GM12878 (cell line): Measurements from ENCODE around the gene PLXNA4. TPM values are rescaled to one million over a fixed set of nuclear protein-coding genes. Genes with fewer than 3 reads are reported as not detected.

ENCODE experiments used
- ATAC-seq: fragments of 200-7000 bp; cut with Tn5 transposase; 3 replicates; pipeline ENCODE4 v1.9.1; 2020; ENCODE audit warnings: mild to moderate bottlenecking, moderate library complexity
- BruUV-seq: library from RNA; stranded (reverse); fragments of 400-500 nt; replicated peaks from 2 replicates; lab custom pipeline; 2021; lab: Mats Ljungman, UMichigan
- CTCF ChIA-PET: fragments of 300-600 bp; sonication (Branson Sonifier 250); formaldehyde crosslinking; extraction: SDS; loops from one replicate; lab custom pipeline; 2021; ENCODE audit warnings: inconsistent platforms; lab: Yijun Ruan, JAX
- POLR2A ChIA-PET: fragments of 350-600 bp; formaldehyde crosslinking; extraction: SDS; loops from one replicate; lab custom pipeline; 2021; ENCODE audit warnings: inconsistent platforms; lab: Charles Lee
- RAD21 ChIA-PET: fragments of 300-600 bp; sonication (Branson Sonifier 250); formaldehyde crosslinking; loops from one replicate; lab custom pipeline; 2023; ENCODE audit warnings: antibody characterized with exemption; ENCODE audit not compliant: unreplicated experiment; lab: Charles Lee
- SMC1A ChIA-PET: fragments of 300-600 bp; sonication (Branson Sonifier 250); formaldehyde crosslinking; loops from one replicate; lab custom pipeline; 2023; ENCODE audit not compliant: unreplicated experiment, uncharacterized antibody; lab: Charles Lee
- DNase-seq: peaks from one replicate; pipeline ENCODE4 v3.0.0-alpha.2; 2011; ENCODE audit warnings: low read depth, low spot score
- FAIRE-seq: peaks from 3 replicates; lab custom pipeline; 2011; peaks lifted over from hg19 to GRCh38; lab: Jason Lieb, UNC
- H2AFZ ChIP-seq: 2 replicates; pipeline ENCODE4 v1.6.0; 2011; ENCODE audit warnings: low read depth, low read length, control low read depth; ENCODE audit not compliant: control insufficient read depth
- H3K27ac ChIP-seq: 2 replicates; pipeline ENCODE4 v1.5.1; 2011; ENCODE audit warnings: control low read depth; ENCODE audit not compliant: control insufficient read depth, insufficient read depth
- H3K27me3 ChIP-seq, 2 experiments: replicated peaks in 1 of 2; 2 replicates each; pipeline versions ENCODE4 v1.6.0 to v1.6.1; 2011; ENCODE audit warnings: low read length in 1 of 2; ENCODE audit not compliant: control insufficient read depth in 2 of 2, insufficient read depth in 2 of 2
- H3K36me3 ChIP-seq, 2 experiments: 2 replicates each; pipeline ENCODE4 v1.5.1; 2011; ENCODE audit warnings: low read length in 1 of 2; ENCODE audit not compliant: control insufficient read depth in 2 of 2, insufficient read depth in 2 of 2
- H3K4me1 ChIP-seq: 2 replicates; pipeline ENCODE4 v1.6.1; 2011; ENCODE audit warnings: mild to moderate bottlenecking, low read length, moderate library complexity, mixed read lengths; ENCODE audit not compliant: control insufficient read depth, insufficient read depth
- H3K4me2 ChIP-seq: 2 replicates; pipeline ENCODE4 v1.6.0; 2011; ENCODE audit warnings: control low read depth; ENCODE audit not compliant: control insufficient read depth, insufficient read depth
- H3K4me3 ChIP-seq: fragments of 200-600 bp; sonication (generic); 2 replicates; pipeline ENCODE4 v1.5.1; 2016
- H3K79me2 ChIP-seq: 2 replicates; pipeline ENCODE4 v1.6.0; 2011; ENCODE audit warnings: low read length; ENCODE audit not compliant: control insufficient read depth, insufficient read depth
- H3K9ac ChIP-seq: 2 replicates; pipeline ENCODE4 v1.8.0; 2011; ENCODE audit warnings: low read length, control low read depth, mixed read lengths; ENCODE audit not compliant: control insufficient read depth, insufficient read depth
- H3K9me3 ChIP-seq: replicated peaks from 3 replicates; pipeline ENCODE4 v1.5.1; 2011; ENCODE audit warnings: mild to moderate bottlenecking, low read length; ENCODE audit not compliant: control insufficient read depth, insufficient read depth
- H4K20me1 ChIP-seq: 2 replicates; pipeline ENCODE4 v1.6.0; 2011; ENCODE audit not compliant: control insufficient read depth, insufficient read depth
- CHD2 ChIP-seq: IDR thresholded peaks from 2 replicates; pipeline ENCODE4 v1.6.1; 2011; ENCODE audit warnings: low read depth, low read length, improper control_type of control experiment, borderline replicate concordance
- NFYB ChIP-seq: IDR thresholded peaks from 2 replicates; pipeline ENCODE4 v1.6.1; 2011; ENCODE audit warnings: low read depth, mild to moderate bottlenecking, low read length, improper control_type of control experiment, moderate library complexity; ENCODE audit not compliant: insufficient read depth
- RCOR1 ChIP-seq: conservative IDR thresholded peaks from 2 replicates; pipeline ENCODE4 v1.6.1; 2012; ENCODE audit warnings: low read depth, low read length, improper control_type of control experiment
- REST ChIP-seq: IDR thresholded peaks from 2 replicates; pipeline ENCODE4 v1.6.1; 2012; ENCODE audit warnings: mild to moderate bottlenecking, low read depth, low read length
- ZBED1 ChIP-seq: IDR thresholded peaks from 2 replicates; pipeline ENCODE4 v1.6.1; 2016; ENCODE audit warnings: borderline replicate concordance
- WGBS: methylation state at CpG from one replicate; pipeline ENCODE4 v1.1.6; 2016; ENCODE audit warnings: low lambda C conversion rate; ENCODE audit not compliant: insufficient replicate concordance, insufficient coverage; ENCODE audit errors: missing lambda C conversion rate; 5-methylcytosine and 5-hydroxymethylcytosine counted together
- in situ Hi-C: fragments of 300-500 bp; cut with MboI; formaldehyde crosslinking; loops from 9 replicates; pipeline ENCODE4 v1.14.3; 2018; ENCODE audit warnings: mixed read lengths
- intact Hi-C: fragments of 100-400 bp; cut with micrococcal nuclease; formaldehyde crosslinking; loops from one replicate; pipeline ENCODE4 v1.14.2; 2022; ENCODE audit not compliant: unreplicated experiment
- polyA plus RNA-seq, 11 experiments: library from polyadenylated mRNA; depleted of rRNA in 4 of 11; unstranded in 6 of 11; stranded (reverse) in 5 of 11; fragments of >200 nt; fragmentation: Nextera tagmentation in 4 of 11; fragmentation: Illumina TruSeq in 1 of 11; extraction: Ambion mirVana in 4 of 11; extraction: Trizol in 1 of 11; gene quantifications; 1 replicate in 1 of 11; 2 replicates in 10 of 11; pipeline versions ENCODE4 v1.2.1 to v1.2.3, GENCODE V29; 2011 to 2016; ENCODE audit warnings: inconsistent platforms in 2 of 11, missing spikeins in 2 of 11, low read depth in 1 of 11
- total RNA-seq, 4 experiments: library from RNA; depleted of rRNA in 3 of 4; stranded (reverse); fragments of >200 nt in 3 of 4; fragmentation: Illumina TruSeq in 1 of 4; extraction: Trizol in 1 of 4; gene quantifications; 2 replicates each; pipeline versions ENCODE4 v1.2.1 to v1.2.3, GENCODE V29; 2013 to 2021

The PLXNA4 gene
- total and polyA plus RNA-seq, 10 of the 15 experiments (the other 5 are each of a cell fraction or from before 2014, with no cell fraction given), result 0.03 TPM; not detected in 9

DNA sequence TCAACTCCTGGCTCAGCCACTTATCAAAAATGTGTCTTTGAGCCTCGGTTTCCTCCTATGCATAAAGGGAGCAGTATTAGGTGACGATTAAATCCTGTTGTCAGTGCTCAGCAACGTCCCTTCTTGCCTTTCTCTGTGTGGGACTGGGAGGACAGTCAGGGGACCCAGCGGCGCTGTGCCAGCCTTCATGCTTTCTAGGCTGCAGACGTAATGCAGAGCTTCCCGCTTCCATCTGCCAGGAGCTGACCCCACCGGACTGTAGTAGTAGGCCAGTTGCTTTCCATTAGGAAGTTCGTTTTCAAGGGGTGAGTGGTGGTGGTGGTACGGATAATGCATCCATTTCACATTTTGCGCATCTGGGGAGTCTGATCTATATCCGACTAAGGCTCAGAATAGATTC lies 321.8 kb downstream of the PLXNA4 start (continued):
- TF ChIP-seq ZBED1, result no peak

- ATAC-seq, result no peak
- in situ Hi-C loops, result no loop called here
Observed at GRCh38 chr7:132252793-132253100, 323.5 kb downstream of the PLXNA4 start.

More at GRCh38 chr7:132252793-132253100, 323.5 kb downstream of the PLXNA4 start:
- no TSS peak for BruUV-seq
- FAIRE-seq (no peak), DNase-seq (no peak)
- ChIA-PET SMC1A (interaction anchor here (0.6 kb wide), 1 partner anchor 283 kb away, joined by 3 read pairs; no protein-coding TSS in a partner anchor), POLR2A (no interaction called here), RAD21 (no interaction called here), CTCF (no interaction called here)
- Histone ChIP-seq H4K20me1 (no peaks in the 10 kb centered on the region), H2AFZ (no peak overlapping the region), H3K4me3 (no peak overlapping the region), H3K4me1 (no peaks in the 10 kb centered on the region), H3K36me3 (no peaks in the 10 kb centered on the region), H3K4me2 (no peak overlapping the region), H3K9me3 (no peaks in the 10 kb centered on the region), H3K9ac (no peak overlapping the region), H3K79me2 (no peaks in the 10 kb centered on the region), H3K27ac (no peak overlapping the region), H3K27me3 (no peaks in the 10 kb centered on the region; a peak in 1 of 4 replicates)
- intact Hi-C loops, result loop anchor here (1.0 to 10.0 kb wide), 2 partner anchors 307 to 558 kb away; no protein-coding TSS in a partner anchor
- TF ChIP-seq RCOR1, result no peak
- TF ChIP-seq CHD2, result no peak
- no peak for TF ChIP-seq NFYB
- no peak for TF ChIP-seq REST
- WGBS, result 0% methylated on average over 2 of the region's 2 CpGs
